Erythroblast (primary cell): Measurements from ENCODE around the gene CTAG2.
A peak's percentile ranks its signal among the peaks of the same experiment; 100 is the strongest.
"Not testable (repeated sequence)": the region's sequence is repeated elsewhere in the genome, so short reads cannot be mapped to it uniquely, and the experiment has no call there.

Experiments used
- DNase-seq, 2 experiments: peaks; one replicate each; lab custom pipeline; 2025; lab: John Stamatoyannopoulos, UW
- GATA1 ChIP-seq: IDR thresholded peaks from 2 replicates; pipeline ENCODE4 v1.6.1; 2011; ENCODE audit warnings: low read depth, mild to moderate bottlenecking, control low read depth, low read length, moderate library complexity
- POLR2A ChIP-seq: IDR thresholded peaks from 2 replicates; pipeline ENCODE4 v1.6.1; 2011; ENCODE audit warnings: mild to moderate bottlenecking, low read length

CTAG2 gene

DNA sequence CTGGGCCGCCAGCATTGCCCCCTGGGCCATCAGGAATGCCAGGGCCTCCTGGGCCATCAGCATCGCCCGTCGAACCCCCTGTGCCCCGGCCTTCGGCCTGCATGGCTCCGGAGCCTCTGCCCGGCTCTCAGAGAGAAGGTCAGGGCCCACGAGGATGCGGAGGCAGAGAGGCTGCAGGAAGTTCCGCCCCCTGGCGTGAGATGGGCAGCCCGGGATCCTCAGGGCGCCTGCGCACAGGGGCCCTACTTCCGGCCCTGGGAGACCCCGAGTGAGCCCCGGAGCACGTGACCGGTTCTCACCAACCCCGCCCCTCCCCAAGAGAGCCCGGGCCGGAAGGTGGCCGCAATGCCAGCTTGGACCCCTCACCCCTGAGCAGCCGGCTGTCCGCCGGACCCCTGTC is at the start of gene CTAG2:
Gene CTAG2 (minus strand): TSS at position 167 of the 400 bp plus-strand sequence. CDS start 64 bp downstream, at position 103.
- DNase-seq, result not testable (repeated sequence)

GRCh38 chrX:154698630-154699248 is 45.4 kb upstream of the CTAG2 start:
- TF ChIP-seq GATA1, result no peak
- TF ChIP-seq POLR2A, result no peak
- no peak for DNase-seq

DNA sequence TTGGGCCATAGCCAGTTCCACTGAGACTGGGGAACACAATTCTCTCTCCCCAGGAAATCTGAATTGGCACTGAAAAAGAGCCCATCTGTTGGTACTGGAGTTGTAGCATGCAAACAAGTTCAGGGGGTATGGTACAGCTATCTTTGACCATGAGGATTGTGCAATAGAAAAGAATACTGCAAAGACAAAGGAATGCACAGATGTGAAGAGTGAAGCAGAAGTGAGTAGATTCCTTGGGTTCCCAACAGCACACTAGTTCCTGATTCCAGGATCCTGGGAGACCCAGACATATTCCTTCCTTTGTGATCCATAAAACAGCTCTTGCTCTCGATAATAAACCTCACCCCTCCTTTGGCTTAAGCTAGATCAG is 43.3 kb upstream of the CTAG2 start:
- no peak for TF ChIP-seq GATA1
- TF ChIP-seq POLR2A, result no peak
- DNase-seq, result no peak

DNA sequence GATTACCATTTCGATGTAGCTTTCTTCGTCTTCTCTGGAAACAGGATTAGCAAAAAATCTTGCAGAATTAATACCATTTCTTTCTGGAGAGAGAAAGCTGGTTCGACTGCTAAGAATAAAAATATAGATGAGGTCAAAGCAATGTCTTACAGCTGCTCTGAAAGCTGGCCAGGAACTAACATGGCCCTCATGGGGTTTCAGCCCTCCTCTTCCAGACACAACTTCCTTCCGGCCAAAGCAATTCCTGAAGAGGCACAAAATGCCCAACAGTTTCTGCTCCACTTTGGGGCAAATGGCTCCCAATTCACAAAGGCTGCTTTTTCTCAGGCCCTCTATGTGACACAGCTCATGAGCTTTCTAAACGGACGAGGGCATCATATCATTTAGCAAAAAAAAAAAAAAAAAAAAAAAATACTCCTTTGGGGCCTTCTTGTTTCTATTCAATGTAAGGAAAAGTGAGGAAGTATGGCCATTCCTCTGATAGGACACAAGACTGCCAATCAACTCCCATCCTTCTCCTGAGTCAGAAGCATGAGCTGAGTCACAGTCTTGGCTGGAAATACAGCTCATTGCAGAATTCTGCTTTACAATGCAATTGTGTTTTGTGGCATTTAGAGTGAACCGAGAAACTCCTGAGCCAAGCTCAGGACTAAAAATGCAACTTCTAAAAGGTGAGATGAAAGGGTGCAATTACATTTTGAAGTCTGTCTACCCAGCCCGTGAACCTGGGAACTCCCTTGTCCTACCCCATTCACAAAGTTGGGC is 42.7 kb upstream of the CTAG2 start:
- TF ChIP-seq GATA1 (no peak), POLR2A (no peak)
- DNase-seq, result peak in 1 of 2 experiments; percentile 22

GRCh38 chrX:154693394-154693793 is 40.0 kb upstream of the CTAG2 start:
- TF ChIP-seq POLR2A (no peak), GATA1 (no peak)
- DNase-seq, result no peak

DNA sequence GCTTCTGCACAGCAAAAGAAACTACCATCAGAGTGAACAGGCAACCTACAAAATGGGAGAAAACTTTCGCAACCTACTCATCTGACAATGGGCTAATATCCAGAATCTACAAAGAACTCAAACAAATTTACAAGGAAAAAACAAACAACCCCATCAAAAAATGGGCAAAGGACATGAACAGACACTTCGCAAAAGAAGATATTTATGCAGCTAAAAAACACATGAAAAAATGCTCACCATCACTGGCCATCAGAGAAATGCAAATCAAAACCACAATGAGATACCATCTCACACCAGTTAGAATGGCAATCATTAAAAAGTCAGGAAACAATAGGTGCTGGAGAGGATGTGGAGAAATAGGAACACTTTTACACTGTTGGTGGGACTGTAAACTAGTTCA is 37.1 kb upstream of the CTAG2 start:
- DNase-seq, result not testable (repeated sequence)

- DNase-seq, result not testable (repeated sequence)
These were observed 18.7 kb upstream of the CTAG2 start for GRCh38 chrX:154672084-154672483.

DNA sequence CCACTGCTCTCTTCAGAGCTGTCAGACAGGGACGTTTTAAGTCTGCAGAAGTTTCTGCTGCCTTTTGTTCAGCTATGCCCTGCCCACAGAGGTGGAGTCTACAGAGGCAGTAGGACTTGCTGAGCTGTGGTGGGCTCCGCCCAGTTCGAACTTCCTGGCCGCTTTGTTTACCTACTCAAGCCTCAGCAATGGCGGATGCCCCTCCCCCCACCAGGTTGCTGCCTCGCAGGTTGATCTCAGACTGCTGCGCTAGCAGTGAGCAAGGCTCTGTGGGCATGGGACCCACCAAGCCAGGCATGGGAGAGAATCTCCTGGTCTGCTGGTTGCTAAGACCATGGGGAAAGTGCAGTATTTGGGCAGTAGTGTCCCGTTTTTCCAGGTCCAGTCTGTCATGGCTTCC is 17.5 kb upstream of the CTAG2 start:
- not testable (repeated sequence) for DNase-seq

DNA sequence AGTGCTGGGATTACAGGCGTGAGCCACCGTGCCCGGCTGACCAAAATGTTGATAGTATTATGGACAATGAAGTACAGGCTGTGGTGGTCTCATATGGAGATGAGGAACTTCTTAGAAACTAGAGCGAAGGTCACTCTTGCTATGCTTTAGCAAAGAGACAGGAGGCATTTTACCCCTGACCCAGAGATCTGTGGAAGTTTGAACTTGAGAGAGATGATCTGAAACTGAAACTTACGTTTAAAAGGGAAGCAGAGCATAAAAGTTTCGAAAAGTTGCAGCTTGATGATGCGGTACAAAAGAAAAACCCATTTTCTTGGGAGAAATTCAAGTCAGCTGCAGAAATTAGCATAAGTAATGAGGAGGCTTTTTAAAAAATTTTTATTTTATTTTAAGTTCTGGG is 8.5 kb upstream of the CTAG2 start:
- DNase-seq, result no peak
- no peak for TF ChIP-seq GATA1
- no peak for TF ChIP-seq POLR2A

- TF ChIP-seq POLR2A (no peak), GATA1 (no peak)
- DNase-seq, result no peak
These were observed 7.8 kb upstream of the CTAG2 start for GRCh38 chrX:154661170-154661569.

GRCh38 chrX:154660541-154660940 is 7.2 kb upstream of the CTAG2 start:
- TF ChIP-seq GATA1, result no peak
- TF ChIP-seq POLR2A, result no peak
- no peak for DNase-seq

DNA sequence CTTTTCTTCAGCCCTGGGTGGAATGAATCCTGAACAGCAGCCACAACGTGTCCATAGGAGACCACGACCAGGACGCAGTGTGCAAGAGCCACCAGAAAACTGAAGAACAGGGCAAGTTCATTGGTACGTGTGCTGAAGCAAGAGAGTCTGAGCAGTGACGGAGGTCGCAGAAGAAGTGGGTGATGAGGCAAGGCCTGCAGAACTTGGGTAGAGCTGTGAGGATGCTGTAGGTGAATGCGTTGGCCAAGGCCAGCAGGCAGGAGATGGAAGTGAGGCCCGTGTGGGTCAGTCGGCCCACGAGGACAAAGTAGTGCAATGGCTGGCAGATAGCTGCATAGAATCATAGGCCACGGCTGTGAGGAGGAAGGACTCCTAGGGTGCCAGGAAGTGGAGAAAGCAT is 5.6 kb upstream of the CTAG2 start:
- TF ChIP-seq POLR2A (no peak), GATA1 (no peak)
- DNase-seq, result no peak

GRCh38 chrX:154658187-154658586 is 4.8 kb upstream of the CTAG2 start:
- no peak for TF ChIP-seq POLR2A
- no peak for TF ChIP-seq GATA1
- DNase-seq, result no peak

- no peak for TF ChIP-seq GATA1
- TF ChIP-seq POLR2A, result no peak
- DNase-seq, result no peak
These were observed 3.9 kb upstream of the CTAG2 start for GRCh38 chrX:154657226-154657805.

- no peak for DNase-seq
- TF ChIP-seq GATA1 (no peak), POLR2A (no peak)
These were observed 2.4 kb upstream of the CTAG2 start for GRCh38 chrX:154655786-154656185.
